Spleen (tissue), 11 donors: ENCODE measurements around the gene SACS. TPM values are rescaled to one million over a fixed set of nuclear protein-coding genes. Genes with fewer than 3 reads are reported as not detected.
"Not testable (repeated sequence)": the region's sequence is repeated elsewhere in the genome, so short reads cannot be mapped to it uniquely, and the experiment has no call there.

Experiments
- DNase-seq: peaks from one replicate; pipeline ENCODE4 v3.0.0-alpha.2; 2020
- H3K27ac ChIP-seq, 8 donors: fragments of 200-600 bp; sonication (generic) in 7 of 8; 1 replicate in 4 of 8; 2 replicates in 4 of 8; pipeline versions ENCODE4 v1.5.0 to v1.8.0; 2016 to 2021; ENCODE audit warnings: inconsistent platforms in 4 of 8, mild to moderate bottlenecking in 4 of 8, moderate library complexity in 1 of 8
- H3K27me3 ChIP-seq, 7 donors: fragments of 200-600 bp; sonication (generic) in 6 of 7; replicated peaks in 1 of 7; 1 replicate in 4 of 7; 2 replicates in 3 of 7; pipeline versions ENCODE4 v1.5.0 to v1.8.0; 2016 to 2021; ENCODE audit warnings: inconsistent platforms in 3 of 7, mild to moderate bottlenecking in 1 of 7
- H3K36me3 ChIP-seq, 6 donors: fragments of 200-600 bp; sonication (generic) in 5 of 6; 1 replicate in 4 of 6; 2 replicates in 2 of 6; pipeline versions ENCODE4 v1.5.0 to v1.8.0; 2016 to 2021; ENCODE audit warnings: inconsistent platforms in 2 of 6
- H3K4me1 ChIP-seq, 6 donors: fragments of 200-600 bp; sonication (generic) in 5 of 6; 1 replicate in 3 of 6; 2 replicates in 3 of 6; pipeline versions ENCODE4 v1.5.0 to v1.8.0; 2016 to 2021; ENCODE audit warnings: inconsistent platforms in 3 of 6
- H3K4me3 ChIP-seq, 8 donors: fragments of 200-600 bp; sonication (generic) in 7 of 8; 1 replicate in 4 of 8; 2 replicates in 4 of 8; pipeline versions ENCODE4 v1.5.0 to v1.8.0; 2016 to 2021; ENCODE audit warnings: inconsistent platforms in 4 of 8, mild to moderate bottlenecking in 4 of 8, moderate library complexity in 2 of 8
- H3K9me3 ChIP-seq, 8 donors: fragments of 200-600 bp; sonication (generic) in 7 of 8; 1 replicate in 4 of 8; 2 replicates in 4 of 8; pipeline versions ENCODE4 v1.5.0 to v1.8.0; 2016 to 2021; ENCODE audit warnings: inconsistent platforms in 4 of 8
- CTCF ChIP-seq, 11 experiments: fragments of 200-600 bp in 7 of 11; fragments of 450-650 bp in 4 of 11; sonication (generic) in 4 of 11; IDR thresholded peaks in 8 of 11; conservative IDR thresholded peaks in 3 of 11; 1 replicate in 7 of 11; 2 replicates in 4 of 11; pipeline versions ENCODE4 v1.4.0 to v1.8.0; 2016 to 2021; ENCODE audit warnings: antibody characterized with exemption in 11 of 11, inconsistent platforms in 4 of 11, mild to moderate bottlenecking in 1 of 11
- POLR2A ChIP-seq, 3 donors: fragments of 450-650 bp; IDR thresholded peaks; one replicate each; pipeline ENCODE4 v1.5.1; 2017; ENCODE audit warnings: antibody characterized with exemption in 3 of 3, mild to moderate bottlenecking in 1 of 3
- POLR2AphosphoS5 ChIP-seq, 3 donors: sonication (generic); formaldehyde crosslinking; IDR thresholded peaks; one replicate each; pipeline ENCODE4 v1.5.1; 2017; ENCODE audit warnings: antibody characterized with exemption in 3 of 3
- WGBS, 5 donors: extraction: QIAGEN DNeasy Blood & Tissue Kit in 3 of 5; methylation state at CpG; one replicate each; pipeline versions ENCODE4 v1.1.5 to v1.1.7; 2013 to 2018; 5-methylcytosine and 5-hydroxymethylcytosine counted together
- intact Hi-C: fragments of 100-400 bp; cut with DNase I; formaldehyde crosslinking; loops from one replicate; pipeline ENCODE4 v1.15.0; 2023; ENCODE audit warnings: low total_unique reads
- polyA plus RNA-seq, 3 donors: library from polyadenylated mRNA; stranded (reverse); fragments of 200-250 nt; gene quantifications; one replicate each; pipeline ENCODE4 v1.2.1, GENCODE V29; 2013
- total RNA-seq, 7 donors: library from RNA; depleted of rRNA in 3 of 7; stranded (reverse); fragments of >200 nt in 3 of 7; fragmentation: NEBNext Ultra II Directional in 4 of 7; extraction: Animal tissue kit (Norgen Biotek cat#: 25700) in 4 of 7; gene quantifications; one replicate each; pipeline versions ENCODE4 v1.1.0 to v1.2.1, GENCODE V29; 2016 to 2021
- donor health status: healthy with polysubstance abuse.
- donor health status: DM: no; HTN: no; CAD: no; lungs with moderate emphysema.
- donor health status: DM: no; HTN: no; CAD: no.
- donor health status: Bipolar disorder and iron deficiency.
- donor health status: healthy.
- donor health status: DM: no; HTN: no; CAD: no.
- donor health status: DM: yes; HTN: yes; CAD: no.

SACS gene
- total and polyA plus RNA-seq, 10 donors = 4.6 to 34.4 (median 23.1) TPM

GRCh38 chr13:23408026-23408425, 25.5 kb downstream of the SACS start:
- TF ChIP-seq CTCF (IDR thresholded peaks at IDR 0.05 in 8 of 11, conservative IDR thresholded peaks at IDR 0.05 in 3 of 11) (no peak), POLR2A (IDR thresholded peaks at IDR 0.05) (no peak), POLR2AphosphoS5 (IDR thresholded peaks at IDR 0.05) (no peak)
- H3K4me1 ChIP-seq = peaks cover 0 to 9% (median 0%) of the 10 kb centered on the region in 6 donors
- WGBS, 5 donors = 85 to 94% (median 93%) methylated on average over 5 of the region's 5 CpGs
- no peaks in the 10 kb centered on the region for H3K9me3 ChIP-seq
- no peak for DNase-seq
- no peak overlapping the region for H3K27ac ChIP-seq
- no peak overlapping the region for H3K4me3 ChIP-seq
- no peaks in the 10 kb centered on the region for H3K27me3 ChIP-seq
- H3K36me3 ChIP-seq = no peaks in the 10 kb centered on the region
- intact Hi-C loops = no loop called here

GRCh38 chr13:23401156-23401555, 32.3 kb downstream of the SACS start:
- peaks cover 0 to 10% (median 4%) of the 10 kb centered on the region in 8 donors for H3K9me3 ChIP-seq
- H3K27me3 ChIP-seq, H3K4me1 ChIP-seq, H3K27ac ChIP-seq, H3K4me3 ChIP-seq, intact Hi-C loops, DNase-seq, H3K36me3 ChIP-seq: not testable (repeated sequence)
- 82 to 90% (median 86%) methylated on average over 2 of the region's 2 CpGs for WGBS, 5 donors

GRCh38 chr13:23399347-23399746, 34.2 kb downstream of the SACS start:
- H3K4me3 ChIP-seq = no peak overlapping the region
- no peaks in the 10 kb centered on the region for H3K4me1 ChIP-seq
- no peaks in the 10 kb centered on the region for H3K36me3 ChIP-seq
- no peak overlapping the region for H3K27ac ChIP-seq
- H3K27me3 ChIP-seq = no peaks in the 10 kb centered on the region
- no peak for DNase-seq
- H3K9me3 ChIP-seq = peaks cover 0 to 10% (median 4%) of the 10 kb centered on the region in 8 donors
- intact Hi-C loops = no loop called here
- TF ChIP-seq POLR2AphosphoS5 (IDR thresholded peaks at IDR 0.05) = no peak
- TF ChIP-seq POLR2A (IDR thresholded peaks at IDR 0.05) = no peak
- no peak for TF ChIP-seq CTCF (IDR thresholded peaks at IDR 0.05 in 8 of 11, conservative IDR thresholded peaks at IDR 0.05 in 3 of 11)
- whole genome bisulfite sequencing, 5 donors = 75 to 86% (median 83%) methylated on average over 6 of the region's 6 CpGs

GRCh38 chr13:23394821-23395220, 38.7 kb downstream of the SACS start:
- no peaks in the 10 kb centered on the region for H3K4me1 ChIP-seq
- H3K27ac ChIP-seq = no peak overlapping the region
- no peak for DNase-seq
- intact Hi-C loops = no loop called here
- no peaks in the 10 kb centered on the region for H3K36me3 ChIP-seq
- H3K9me3 ChIP-seq = peaks cover 0 to 8% (median 4%) of the 10 kb centered on the region in 8 donors
- TF ChIP-seq POLR2A (IDR thresholded peaks at IDR 0.05) (no peak), POLR2AphosphoS5 (IDR thresholded peaks at IDR 0.05) (no peak), CTCF (IDR thresholded peaks at IDR 0.05 in 8 of 11, conservative IDR thresholded peaks at IDR 0.05 in 3 of 11) (no peak)
- 85 to 94% (median 91%) methylated on average over 4 of the region's 4 CpGs for WGBS, 5 donors
- no peak overlapping the region for H3K4me3 ChIP-seq
- H3K27me3 ChIP-seq = no peaks in the 10 kb centered on the region
